Mesendoderm (in vitro differentiated cells): Measurements from ENCODE around the gene TUG1.

Source experiments
- DNase-seq: peaks from one replicate; pipeline ENCODE4 v3.0.0; 2013
- H2AK5ac ChIP-seq: 2 replicates; pipeline ENCODE4 v1.6.1; 2013; ENCODE audit warnings: low read length, inconsistent platforms
- H2BK120ac ChIP-seq: 2 replicates; pipeline ENCODE4 v1.6.1; 2013; ENCODE audit warnings: low read depth, mild to moderate bottlenecking, low read length, moderate library complexity, mixed read lengths
- H2BK15ac ChIP-seq: replicated peaks from 2 replicates; pipeline ENCODE4 v1.6.1; 2013; ENCODE audit warnings: low read depth, mild to moderate bottlenecking, moderate library complexity
- H2BK5ac ChIP-seq: 2 replicates; pipeline ENCODE4 v1.6.1; 2013; ENCODE audit warnings: low read length, inconsistent platforms
- H3K18ac ChIP-seq: 2 replicates; pipeline ENCODE4 v1.6.1; 2013; ENCODE audit warnings: mild to moderate bottlenecking, low read length, mixed read lengths
- H3K23ac ChIP-seq: one replicate; pipeline ENCODE4 v1.6.1; 2013; ENCODE audit warnings: low read length
- H3K27ac ChIP-seq: 2 replicates; pipeline ENCODE4 v1.5.1; 2013; ENCODE audit warnings: low read depth, mild to moderate bottlenecking, inconsistent platforms, low read length, moderate library complexity
- H3K27me3 ChIP-seq: 2 replicates; pipeline ENCODE4 v1.6.1; 2013; ENCODE audit warnings: low read length, control low read depth, mild to moderate bottlenecking, inconsistent platforms; ENCODE audit not compliant: insufficient read depth, poor library complexity
- H3K36me3 ChIP-seq: 2 replicates; pipeline ENCODE4 v1.6.1; 2013; ENCODE audit warnings: low read length, inconsistent platforms; ENCODE audit not compliant: control insufficient read depth, insufficient read depth
- H3K4ac ChIP-seq: one replicate; pipeline ENCODE4 v1.6.1; 2013; ENCODE audit warnings: low read depth, mild to moderate bottlenecking, low read length, moderate library complexity
- H3K4me1 ChIP-seq: 2 replicates; pipeline ENCODE4 v1.6.1; 2013; ENCODE audit warnings: low read depth, low read length, inconsistent platforms; ENCODE audit not compliant: control insufficient read depth
- H3K4me2 ChIP-seq: 2 replicates; pipeline ENCODE4 v1.6.1; 2013; ENCODE audit warnings: low read length
- H3K4me3 ChIP-seq: 2 replicates; pipeline ENCODE4 v1.5.1; 2013; ENCODE audit warnings: mild to moderate bottlenecking, low read length
- H3K56ac ChIP-seq: one replicate; pipeline ENCODE4 v1.6.1; 2013; ENCODE audit warnings: low read length
- H3K79me1 ChIP-seq: 2 replicates; pipeline ENCODE4 v1.6.1; 2013; ENCODE audit warnings: low read length, inconsistent platforms
- H3K79me2 ChIP-seq: 2 replicates; pipeline ENCODE4 v1.6.1; 2013; ENCODE audit warnings: mild to moderate bottlenecking, low read length; ENCODE audit not compliant: control insufficient read depth, insufficient read depth
- H3K9ac ChIP-seq: 2 replicates; pipeline ENCODE4 v1.6.1; 2013; ENCODE audit warnings: low read length, inconsistent platforms
- H4K5ac ChIP-seq: one replicate; pipeline ENCODE4 v1.6.1; 2013; ENCODE audit warnings: low read length
- H4K8ac ChIP-seq: one replicate; pipeline ENCODE4 v1.6.1; 2013; ENCODE audit warnings: low read depth, mild to moderate bottlenecking, control low read depth, low read length, moderate library complexity
- WGBS: extraction: QIAGEN DNeasy Blood & Tissue Kit; methylation state at CpG from one replicate; pipeline ENCODE4 v1.1.7; 2013; ENCODE audit warnings: low lambda C conversion rate, missing lambda C conversion rate; ENCODE audit not compliant: insufficient coverage; ENCODE audit errors: extremely low coverage; 5-methylcytosine and 5-hydroxymethylcytosine counted together

Gene TUG1

GRCh38 chr22:30992565-30992964 lies 23.5 kb downstream of the TUG1 start:
- Histone ChIP-seq H3K23ac (no peak overlapping the region), H3K18ac (no peak overlapping the region), H2BK15ac (no peak overlapping the region), H3K27ac (no peak overlapping the region), H3K56ac (no peak overlapping the region), H3K79me1 (no peaks in the 10 kb centered on the region), H3K4me2 (no peak overlapping the region), H3K79me2 (no peaks in the 10 kb centered on the region), H4K8ac (no peak overlapping the region), H3K9ac (no peak overlapping the region), H2BK120ac (no peak overlapping the region), H3K27me3 (no peaks in the 10 kb centered on the region), H3K4me3 (no peak overlapping the region), H2BK5ac (no peak overlapping the region), H3K4ac (no peak overlapping the region), H3K4me1 (no peaks in the 10 kb centered on the region), H3K36me3 (no peaks in the 10 kb centered on the region), H2AK5ac (no peak overlapping the region), H4K5ac (no peak overlapping the region)
- no CpG with 5 or more reads among the region's 2 CpGs for WGBS
- no peak for DNase-seq

- Histone ChIP-seq H3K79me1 (no peaks in the 10 kb centered on the region), H2AK5ac (no peak overlapping the region), H3K27ac (no peak overlapping the region), H3K23ac (no peak overlapping the region), H3K56ac (no peak overlapping the region), H2BK120ac (no peak overlapping the region), H2BK5ac (no peak overlapping the region), H3K4me1 (no peaks in the 10 kb centered on the region), H3K4ac (no peak overlapping the region), H3K79me2 (no peaks in the 10 kb centered on the region), H3K36me3 (no peaks in the 10 kb centered on the region), H2BK15ac (no peak overlapping the region), H3K18ac (no peak overlapping the region), H3K4me2 (no peak overlapping the region), H3K4me3 (no peak overlapping the region), H3K27me3 (no peaks in the 10 kb centered on the region), H4K8ac (no peak overlapping the region), H3K9ac (no peak overlapping the region), H4K5ac (no peak overlapping the region)
- no peak for DNase-seq
- no CpG with 5 or more reads among the region's 1 CpG for WGBS
These were observed 25.9 kb downstream of the TUG1 start for GRCh38 chr22:30994960-30995359.

GRCh38 chr22:30996462-30996861 lies 27.4 kb downstream of the TUG1 start:
- no CpG with 5 or more reads among the region's 2 CpGs for WGBS
- Histone ChIP-seq H3K79me2 (no peaks in the 10 kb centered on the region), H3K36me3 (no peaks in the 10 kb centered on the region), H3K27me3 (no peaks in the 10 kb centered on the region), H2BK15ac (no peak overlapping the region), H4K8ac (no peak overlapping the region), H2AK5ac (no peak overlapping the region), H3K9ac (no peak overlapping the region), H3K4ac (no peak overlapping the region), H3K4me2 (no peak overlapping the region), H3K56ac (no peak overlapping the region), H3K4me1 (no peaks in the 10 kb centered on the region), H3K79me1 (no peaks in the 10 kb centered on the region), H3K27ac (no peak overlapping the region), H3K23ac (no peak overlapping the region), H3K18ac (no peak overlapping the region), H2BK120ac (no peak overlapping the region), H3K4me3 (no peak overlapping the region), H2BK5ac (no peak overlapping the region), H4K5ac (no peak overlapping the region)
- no peak for DNase-seq

- Histone ChIP-seq H2BK5ac (no peak overlapping the region), H3K23ac (no peak overlapping the region), H3K18ac (no peak overlapping the region), H4K8ac (no peak overlapping the region), H3K27me3 (no peaks in the 10 kb centered on the region), H3K36me3 (no peaks in the 10 kb centered on the region), H3K4ac (no peak overlapping the region), H3K79me2 (no peaks in the 10 kb centered on the region), H2AK5ac (no peak overlapping the region), H3K27ac (no peak overlapping the region), H3K9ac (no peak overlapping the region), H4K5ac (no peak overlapping the region), H2BK15ac (no peak overlapping the region), H3K79me1 (no peaks in the 10 kb centered on the region), H3K4me1 (no peaks in the 10 kb centered on the region), H3K4me2 (no peak overlapping the region), H2BK120ac (no peak overlapping the region), H3K4me3 (no peak overlapping the region), H3K56ac (no peak overlapping the region)
- DNase-seq, result peak; percentile 40
- WGBS, result no CpG with 5 or more reads among the region's 4 CpGs
These were observed 29.3 kb downstream of the TUG1 start for GRCh38 chr22:30998329-30998728.

- Histone ChIP-seq H3K18ac (no peak overlapping the region), H3K9ac (no peak overlapping the region), H3K4me1 (no peaks in the 10 kb centered on the region), H3K36me3 (no peaks in the 10 kb centered on the region), H3K79me1 (no peaks in the 10 kb centered on the region), H3K4me2 (no peak overlapping the region), H2AK5ac (no peak overlapping the region), H2BK15ac (no peak overlapping the region), H3K4me3 (no peak overlapping the region), H3K56ac (no peak overlapping the region), H3K4ac (no peak overlapping the region), H3K23ac (no peak overlapping the region), H2BK5ac (no peak overlapping the region), H4K8ac (no peak overlapping the region), H3K27ac (no peak overlapping the region), H3K27me3 (no peaks in the 10 kb centered on the region), H3K79me2 (no peaks in the 10 kb centered on the region), H2BK120ac (no peak overlapping the region), H4K5ac (no peak overlapping the region)
- no CpG with 5 or more reads among the region's 6 CpGs for WGBS
- no peak for DNase-seq
These were observed 32.2 kb downstream of the TUG1 start for GRCh38 chr22:31001124-31001770.

- Histone ChIP-seq H2BK5ac (no peak overlapping the region), H3K27me3 (no peaks in the 10 kb centered on the region), H3K4me2 (no peak overlapping the region), H2BK15ac (no peak overlapping the region), H3K27ac (no peak overlapping the region), H4K8ac (no peak overlapping the region), H2AK5ac (no peak overlapping the region), H3K79me1 (no peaks in the 10 kb centered on the region), H3K4me1 (no peaks in the 10 kb centered on the region), H3K79me2 (no peaks in the 10 kb centered on the region), H3K18ac (no peak overlapping the region), H3K56ac (no peak overlapping the region), H3K36me3 (no peaks in the 10 kb centered on the region), H3K4me3 (no peak overlapping the region), H2BK120ac (no peak overlapping the region), H3K23ac (no peak overlapping the region), H4K5ac (no peak overlapping the region), H3K4ac (no peak overlapping the region), H3K9ac (no peak overlapping the region)
- no peak for DNase-seq
These were observed 36.5 kb downstream of the TUG1 start for GRCh38 chr22:31005535-31005934.
